Measurements from ENCODE around the gene MACF1.

GRCh38 chr1:39332291-39332690 lies 127.8 kb downstream of the MACF1 start:
- TF ChIP-seq CTCF (IDR thresholded peaks at IDR 0.05) (no peak), POLR2A (IDR thresholded peaks at IDR 0.05) (no peak)
